Colonic mucosa (tissue), 4 donors: Measurements from ENCODE around the gene GBX2. TPM values are rescaled to one million over a fixed set of nuclear protein-coding genes. Genes with fewer than 3 reads are reported as not detected.

Source experiments
- DNase-seq: peaks from one replicate; pipeline ENCODE4 v3.0.0-alpha.2; 2020
- H3K27ac ChIP-seq: fragments of 200-600 bp; one replicate; pipeline ENCODE4 v1.8.0; 2021
- H3K27me3 ChIP-seq: fragments of 200-600 bp; one replicate; pipeline ENCODE4 v1.8.0; 2021
- H3K36me3 ChIP-seq: fragments of 200-600 bp; one replicate; pipeline ENCODE4 v1.8.0; 2021
- H3K4me1 ChIP-seq: fragments of 200-600 bp; one replicate; pipeline ENCODE4 v1.8.0; 2021; ENCODE audit warnings: mild to moderate bottlenecking
- H3K4me3 ChIP-seq: fragments of 200-600 bp; one replicate; pipeline ENCODE4 v1.8.0; 2021
- H3K9ac ChIP-seq, 2 donors: one replicate each; pipeline ENCODE4 v1.7.0; 2013; ENCODE audit warnings: control low read depth in 2 of 2, low read depth in 2 of 2, low read length in 2 of 2
- H3K9me3 ChIP-seq: fragments of 200-600 bp; one replicate; pipeline ENCODE4 v1.8.0; 2021
- CTCF ChIP-seq: fragments of 200-600 bp; IDR thresholded peaks from one replicate; pipeline ENCODE4 v1.8.0; 2022; ENCODE audit warnings: antibody characterized with exemption, mild to moderate bottlenecking
- intact Hi-C: fragments of 100-400 bp; cut with DNase I; formaldehyde crosslinking; loops from one replicate; pipeline ENCODE4 v1.14.1; 2022
- total RNA-seq, 2 donors: library from RNA; stranded (reverse); fragmentation: NEBNext Ultra II Directional in 1 of 2; extraction: Animal tissue kit (Norgen Biotek cat#: 25700) in 1 of 2; gene quantifications; one replicate each; pipeline ENCODE4 v1.2.1, GENCODE V29; 2021
- donor health status: healthy.
- donor health status: DM: no; HTN: no; CAD: no.
- donor health status: DM: no; HTN: no; CAD: no.

Gene GBX2
- total RNA-seq, 2 donors from 2014 or later = not detected

- DNase-seq = no peak
- TF ChIP-seq CTCF = no peak
Measured at GRCh38 chr2:236117861-236118269, 50.3 kb downstream of the GBX2 start.

GRCh38 chr2:236117401-236117800 is 50.8 kb downstream of the GBX2 start:
- H3K36me3 ChIP-seq = no peaks in the 10 kb centered on the region
- H3K4me1 ChIP-seq = no peaks in the 10 kb centered on the region
- H3K9ac ChIP-seq = no peak overlapping the region
- no peak for TF ChIP-seq CTCF
- H3K4me3 ChIP-seq = no peak overlapping the region
- DNase-seq = no peak
- H3K27ac ChIP-seq = no peak overlapping the region
- H3K27me3 ChIP-seq = no peaks in the 10 kb centered on the region
- intact Hi-C loops = no loop called here
- H3K9me3 ChIP-seq = no peaks in the 10 kb centered on the region

More at GRCh38 chr2:236117861-236118269, 50.3 kb downstream of the GBX2 start:
- H3K9me3 ChIP-seq = no peaks in the 10 kb centered on the region
- no peak overlapping the region for H3K4me3 ChIP-seq
- intact Hi-C loops = no loop called here
- no peaks in the 10 kb centered on the region for H3K36me3 ChIP-seq
- no peak overlapping the region for H3K9ac ChIP-seq
- no peak overlapping the region for H3K27ac ChIP-seq
- no peaks in the 10 kb centered on the region for H3K4me1 ChIP-seq
- no peaks in the 10 kb centered on the region for H3K27me3 ChIP-seq

Other genes with a start within 250 kb of the GBX2 start
- gene ASB18, start 96.0 kb upstream of the GBX2 start, total RNA-seq = not detected